B cell (primary cell): ENCODE results near the gene GIPC3.

ENCODE experiments used
- EZH2 ChIP-seq: IDR thresholded peaks from 2 replicates; pipeline ENCODE4 v1.6.1; 2012; ENCODE audit warnings: borderline replicate concordance, low read depth, mild to moderate bottlenecking, moderate library complexity, low read length; ENCODE audit not compliant: insufficient read depth, poor library complexity, severe bottlenecking
- TF ChIP-seq, protein P1 (sequence below): fragments of 200-600 bp; IDR thresholded peaks from one replicate; pipeline ENCODE4 v1.8.0; 2022; ENCODE audit warnings: antibody characterized with exemption, mild to moderate bottlenecking

DNA sequence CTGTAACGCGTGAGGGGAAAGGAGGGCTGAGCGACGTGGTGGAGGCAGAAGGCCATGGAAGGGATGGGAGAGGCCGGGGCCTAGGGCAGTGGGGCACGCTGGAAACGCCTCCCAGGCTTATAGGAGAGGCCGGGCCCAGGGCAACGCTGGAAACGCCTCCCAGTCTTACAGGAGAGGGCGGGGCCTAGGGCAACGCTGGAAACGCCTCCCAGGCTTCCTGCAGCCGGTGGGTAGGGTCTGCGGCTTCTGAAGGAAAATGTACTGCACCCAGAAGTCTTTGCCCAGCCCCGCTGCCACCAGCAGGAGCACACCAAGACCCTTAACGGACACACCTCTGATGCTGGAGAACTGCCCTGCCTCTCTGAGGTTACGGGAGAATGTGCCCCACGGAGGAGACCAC, 32.2 kb downstream of the GIPC3 start:
- TF ChIP-seq, protein P1, sequence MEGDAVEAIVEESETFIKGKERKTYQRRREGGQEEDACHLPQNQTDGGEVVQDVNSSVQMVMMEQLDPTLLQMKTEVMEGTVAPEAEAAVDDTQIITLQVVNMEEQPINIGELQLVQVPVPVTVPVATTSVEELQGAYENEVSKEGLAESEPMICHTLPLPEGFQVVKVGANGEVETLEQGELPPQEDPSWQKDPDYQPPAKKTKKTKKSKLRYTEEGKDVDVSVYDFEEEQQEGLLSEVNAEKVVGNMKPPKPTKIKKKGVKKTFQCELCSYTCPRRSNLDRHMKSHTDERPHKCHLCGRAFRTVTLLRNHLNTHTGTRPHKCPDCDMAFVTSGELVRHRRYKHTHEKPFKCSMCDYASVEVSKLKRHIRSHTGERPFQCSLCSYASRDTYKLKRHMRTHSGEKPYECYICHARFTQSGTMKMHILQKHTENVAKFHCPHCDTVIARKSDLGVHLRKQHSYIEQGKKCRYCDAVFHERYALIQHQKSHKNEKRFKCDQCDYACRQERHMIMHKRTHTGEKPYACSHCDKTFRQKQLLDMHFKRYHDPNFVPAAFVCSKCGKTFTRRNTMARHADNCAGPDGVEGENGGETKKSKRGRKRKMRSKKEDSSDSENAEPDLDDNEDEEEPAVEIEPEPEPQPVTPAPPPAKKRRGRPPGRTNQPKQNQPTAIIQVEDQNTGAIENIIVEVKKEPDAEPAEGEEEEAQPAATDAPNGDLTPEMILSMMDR: no peak
- TF ChIP-seq EZH2: no peak
